ENCODE data around the gene GNA14.
"Not testable (repeated sequence)": the region's sequence is repeated elsewhere in the genome, so short reads cannot be mapped to it uniquely, and the experiment has no call there.

The GNA14 gene

GRCh38 chr9:77648234-77649108 lies at the start of gene GNA14:
Gene GNA14, minus strand, starts transcription at chr9:77648322. Its CDS starts 529 bp downstream, at chr9:77647793.
- peak; percentile 51 for DNase-seq

DNA sequence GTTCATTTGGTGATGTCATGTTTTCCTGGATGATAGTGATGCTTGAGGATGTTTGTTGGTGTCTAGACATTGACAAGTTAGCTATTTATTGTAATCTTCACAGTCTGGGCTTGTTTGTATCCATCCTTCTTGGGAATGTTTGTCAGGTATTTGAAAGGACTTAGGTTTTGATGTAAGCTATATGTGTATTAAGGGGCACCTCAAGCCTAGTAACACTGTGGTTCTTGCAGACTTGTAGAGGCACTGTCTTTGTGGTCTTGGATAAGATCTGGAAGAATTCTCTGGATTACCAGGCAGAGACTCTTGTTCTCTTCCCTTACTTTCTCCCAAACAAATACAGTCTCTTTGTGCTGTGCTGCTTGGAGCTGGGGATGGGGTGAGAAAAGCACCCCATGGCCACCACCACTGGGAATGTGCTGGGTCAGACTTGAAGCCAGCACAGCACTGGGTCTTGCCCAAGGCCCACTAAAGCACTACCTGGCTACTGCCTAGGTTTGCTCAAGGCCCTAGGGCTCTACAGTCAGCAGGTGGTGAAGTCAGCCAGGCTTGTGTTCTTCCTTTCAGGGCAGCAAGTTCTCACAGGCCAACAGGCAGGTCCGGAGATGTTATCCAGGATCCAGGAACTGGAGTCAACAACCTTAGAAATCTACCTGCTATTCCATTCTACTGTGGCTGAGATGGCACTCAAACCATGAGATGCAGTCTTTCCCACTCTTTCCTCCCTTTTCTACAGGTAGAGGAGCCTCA lies 49.3 kb upstream of the GNA14 start:
- DNase-seq: no peak

GRCh38 chr9:77690723-77691122 lies 42.6 kb upstream of the GNA14 start:
- not testable (repeated sequence) for DNase-seq

- DNase-seq: not testable (repeated sequence)
Observed at GRCh38 chr9:77690119-77690518, 42.0 kb upstream of the GNA14 start.

DNA sequence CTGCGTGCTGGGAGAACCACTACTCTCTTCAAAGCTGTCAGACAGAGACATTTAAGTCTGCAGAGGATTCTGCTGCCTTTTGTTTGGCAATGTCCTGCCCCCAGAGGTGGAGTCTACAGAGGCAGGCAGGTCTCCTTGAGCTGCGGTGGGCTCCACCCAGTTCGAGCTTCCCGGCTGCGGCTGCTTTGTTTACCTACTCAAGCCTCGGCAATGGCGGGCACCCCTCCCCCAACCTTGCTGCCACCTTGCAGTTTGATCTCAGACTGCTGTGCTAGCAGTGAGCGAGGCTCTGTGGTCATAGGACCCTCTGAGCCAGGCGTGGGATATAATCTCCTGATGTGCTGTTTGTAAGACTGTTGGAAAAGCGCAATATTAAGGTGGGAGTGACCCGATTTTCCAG lies 39.6 kb upstream of the GNA14 start:
- DNase-seq: not testable (repeated sequence)

GRCh38 chr9:77680581-77680980 lies 32.5 kb upstream of the GNA14 start:
- DNase-seq: no peak

- no peak for DNase-seq
Observed at GRCh38 chr9:77679661-77680368, 31.7 kb upstream of the GNA14 start.

DNA sequence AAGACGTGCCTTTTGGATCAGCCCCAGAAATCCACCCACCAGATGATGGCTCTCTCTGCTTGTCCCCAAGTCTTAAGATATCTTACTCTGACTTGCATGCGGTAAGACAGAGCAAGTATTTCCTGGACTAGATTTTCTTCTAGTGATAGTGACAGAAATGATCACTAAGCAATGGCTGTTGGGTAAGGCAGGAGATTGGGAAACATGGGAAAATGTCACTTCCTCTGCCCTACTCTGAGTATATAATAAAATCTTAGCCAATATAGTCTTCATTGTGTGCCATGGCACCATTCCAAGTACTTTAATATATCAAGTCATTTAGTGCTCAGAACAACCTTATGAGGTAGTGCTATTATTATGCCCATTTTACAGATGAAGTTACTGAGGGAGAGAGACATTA lies 31.0 kb upstream of the GNA14 start:
- DNase-seq: no peak

- no peak for DNase-seq
Observed at GRCh38 chr9:77677957-77678535, 29.9 kb upstream of the GNA14 start.

- no peak for DNase-seq
Observed at GRCh38 chr9:77677397-77677796, 29.3 kb upstream of the GNA14 start.

DNA sequence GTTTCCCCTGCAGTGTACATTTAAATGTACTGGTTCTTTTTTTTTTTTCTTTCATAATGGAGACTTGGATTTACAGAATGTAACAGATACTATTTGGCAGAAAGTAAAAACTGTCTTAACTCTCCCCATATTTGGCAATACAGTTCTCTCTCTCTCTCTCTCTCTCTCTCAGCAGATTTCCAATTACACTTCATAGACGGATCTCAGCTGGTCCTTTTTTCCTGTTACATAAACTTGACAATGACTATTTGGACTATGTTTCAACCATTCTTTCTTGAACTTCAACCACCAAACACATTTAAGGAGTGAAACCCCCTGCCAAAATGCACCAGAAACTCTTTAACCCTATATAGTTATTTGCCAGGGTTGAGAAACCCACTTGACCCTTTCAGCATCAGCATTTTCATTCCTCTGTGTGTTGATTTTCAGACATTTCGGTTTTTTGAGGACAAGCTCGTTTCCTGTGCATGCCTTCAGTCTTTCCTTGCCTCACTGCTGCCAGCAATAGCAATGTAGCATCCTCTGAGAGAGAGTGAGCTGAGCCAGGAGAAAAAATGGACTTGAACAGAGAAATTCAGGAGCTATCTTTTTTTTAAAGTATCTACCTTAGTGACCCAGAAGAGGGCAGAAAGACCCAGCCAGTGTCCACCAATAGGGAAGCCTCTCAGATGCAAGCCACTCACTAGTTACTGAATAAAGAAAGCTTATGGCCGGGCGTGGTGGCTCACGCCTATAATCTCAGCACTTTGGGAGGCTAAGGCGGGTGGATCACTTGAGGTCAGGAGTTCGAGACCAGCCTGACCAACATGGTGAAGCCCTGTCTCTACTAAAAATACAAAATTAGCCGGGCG lies 26.0 kb upstream of the GNA14 start:
- peak; percentile 44 for DNase-seq

DNA sequence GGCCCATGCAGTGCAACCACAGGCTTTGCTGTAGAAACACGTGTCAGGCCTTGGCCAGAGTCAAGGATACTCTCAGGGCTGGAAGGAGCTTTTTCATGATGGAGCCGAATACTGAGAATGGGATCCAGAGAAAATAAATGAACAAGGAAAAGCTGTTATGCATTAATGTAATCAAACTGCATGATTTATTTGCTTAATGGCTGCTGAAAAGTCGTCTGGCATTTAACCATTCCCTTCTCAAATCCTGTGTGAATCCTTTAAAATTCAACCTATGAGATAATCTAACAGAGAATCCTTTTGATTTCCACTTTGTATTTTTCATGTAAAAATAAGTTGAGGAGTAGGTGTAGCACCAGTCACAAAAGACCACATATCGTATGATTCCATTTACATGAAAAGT lies 24.1 kb upstream of the GNA14 start:
- DNase-seq: no peak

GRCh38 chr9:77667151-77667550 lies 19.0 kb upstream of the GNA14 start:
- no peak for DNase-seq

- DNase-seq: no peak
Observed at GRCh38 chr9:77663754-77664153, 15.6 kb upstream of the GNA14 start.

DNA sequence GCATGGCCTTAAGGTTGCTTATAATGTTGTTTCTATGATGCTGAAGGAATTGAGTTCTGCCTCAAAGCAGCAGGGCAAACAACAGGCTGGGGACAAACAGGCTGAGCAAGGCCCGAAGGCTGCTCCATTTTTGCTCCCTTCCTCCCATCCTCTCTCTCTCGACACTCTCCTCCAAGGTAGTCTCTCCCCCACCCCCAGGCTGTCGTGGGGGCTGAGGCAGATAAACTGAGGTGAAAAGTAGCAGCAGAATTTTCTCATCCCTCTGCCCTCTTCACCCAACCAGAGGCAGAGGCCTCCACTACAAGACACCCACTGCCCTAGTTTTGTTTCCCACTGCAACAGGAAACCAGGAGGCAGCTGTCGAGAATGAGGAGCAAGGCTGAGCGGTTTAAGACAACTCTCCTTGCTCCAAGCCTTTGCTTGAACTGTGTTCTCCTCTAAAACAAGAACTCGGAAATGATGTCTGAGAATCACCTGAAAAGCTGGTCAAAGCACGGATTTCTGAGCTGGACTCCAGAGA lies 13.5 kb upstream of the GNA14 start:
- no peak for DNase-seq

- DNase-seq: no peak
Observed at GRCh38 chr9:77659926-77660325, 11.8 kb upstream of the GNA14 start.

GRCh38 chr9:77651203-77651602 lies 3.1 kb upstream of the GNA14 start:
- no peak for DNase-seq

DNA sequence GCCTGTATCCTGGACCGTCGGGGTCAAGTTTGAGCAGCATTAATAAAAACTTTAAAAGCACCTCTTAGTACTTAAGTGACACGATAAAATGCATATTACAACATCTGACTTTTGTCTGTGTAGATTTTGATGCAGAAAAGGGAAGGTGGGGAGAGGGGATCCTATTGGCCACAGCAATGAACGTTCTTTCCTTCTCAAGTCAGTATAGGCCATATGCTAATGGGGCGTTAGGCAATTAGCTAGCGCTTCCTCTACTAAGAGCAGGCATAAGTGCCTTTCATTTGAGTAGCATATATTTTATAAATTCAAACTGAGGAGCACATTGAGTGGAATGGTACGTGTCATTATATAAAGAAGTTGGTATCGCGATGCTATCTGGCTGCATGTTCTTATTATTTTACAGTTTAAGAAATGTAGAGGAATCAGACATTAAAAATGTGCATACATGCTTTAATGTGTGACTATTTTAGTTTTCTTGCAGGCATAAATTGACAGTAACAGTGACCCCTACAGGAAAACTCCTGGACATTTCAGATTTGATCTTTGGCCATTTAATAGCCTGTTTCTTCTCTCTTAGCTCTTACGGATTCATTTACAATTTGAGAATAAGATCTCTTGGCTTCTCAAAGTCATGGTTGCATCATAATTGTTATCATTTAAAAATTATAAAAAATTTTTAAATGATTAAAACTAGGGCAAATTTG lies 1.1 kb upstream of the GNA14 start:
- DNase-seq: no peak

- DNase-seq: peak; percentile 75
Observed at GRCh38 chr9:77647267-77648233, 572 bp downstream of the GNA14 start.

GRCh38 chr9:77643871-77644270 lies 4.3 kb downstream of the GNA14 start:
- no peak for DNase-seq
